ENCODE data around the gene MCHR1. TPM values are rescaled to one million over a fixed set of nuclear protein-coding genes. Genes with fewer than 3 reads are reported as not detected.

MCHR1 gene
- polyA plus RNA-seq, 1 donor (not counting 4 experiments of a cell fraction or from before 2014, with no cell fraction given): 0.12 TPM

GRCh38 chr22:40707154-40707553, 27.9 kb downstream of the MCHR1 start:
- DNase-seq (ENCODE audit: low read depth, low spot score) (no peak), FAIRE-seq (no peak)
- H2AFZ ChIP-seq (ENCODE audit: control insufficient read depth, low read length): no peak overlapping the region
- peaks cover 16% of the 10 kb centered on the region for H3K4me1 ChIP-seq (ENCODE audit: control insufficient read depth, extremely low read depth, insufficient read depth, low read length)
- H3K9me3 ChIP-seq (ENCODE audit: control insufficient read depth, low read depth, low read length): no peaks in the 10 kb centered on the region
- H3K4me2 ChIP-seq (ENCODE audit: control insufficient read depth, extremely low read depth, insufficient read depth, low read depth, low read length): no peak overlapping the region
- no peaks in the 10 kb centered on the region for H3K9me1 ChIP-seq (ENCODE audit: control insufficient read depth, extremely low read depth, insufficient read depth, low read length)
- no peak overlapping the region for H3K9ac ChIP-seq (ENCODE audit: control insufficient read depth, extremely low read depth, insufficient read depth, low read length)
- H3K36me3 ChIP-seq (ENCODE audit: control insufficient read depth in 2 of 2, extremely low read depth in 1 of 2, insufficient read depth in 2 of 2, low read length in 2 of 2): no peaks in the 10 kb centered on the region
- H3K4me3 ChIP-seq (ENCODE audit: control insufficient read depth in 2 of 3, extremely low read depth in 1 of 3, insufficient read depth in 2 of 3, low read depth in 1 of 3, low read length in 3 of 3): no peak overlapping the region
- dilution Hi-C loops (cut with MboI; ENCODE audit: extremely low pct_ligation_motif_present, low sequenced_read_pairs): no loop called here
- H3K27ac ChIP-seq (ENCODE audit: control insufficient read depth, insufficient read depth, low read length): no peak overlapping the region
- TF ChIP-seq EZH2 (IDR thresholded peaks at IDR 0.05; ENCODE audit: low read length): no peak
- TF ChIP-seq CTCF (optimal IDR thresholded peaks at IDR 0.05 in 1 of 3, IDR thresholded peaks at IDR 0.05 in 1 of 3, conservative IDR thresholded peaks at IDR 0.05 in 1 of 3; ENCODE audit: extremely low read depth in 1 of 3, insufficient read depth in 2 of 3, low read length in 3 of 3): no peak
- H3K27me3 ChIP-seq (ENCODE audit: control insufficient read depth, extremely low read depth, insufficient read depth, low read length): no peaks in the 10 kb centered on the region
- no peaks in the 10 kb centered on the region for H3K79me2 ChIP-seq (ENCODE audit: control insufficient read depth, insufficient read depth, low read length)
- no peaks in the 10 kb centered on the region for H4K20me1 ChIP-seq (ENCODE audit: control insufficient read depth, extremely low read depth, insufficient read depth, low read length)

GRCh38 chr22:40708177-40708576, 28.9 kb downstream of the MCHR1 start:
- peaks cover 16% of the 10 kb centered on the region for H3K4me1 ChIP-seq (ENCODE audit: control insufficient read depth, extremely low read depth, insufficient read depth, low read length)
- H3K4me3 ChIP-seq (ENCODE audit: control insufficient read depth in 2 of 3, extremely low read depth in 1 of 3, insufficient read depth in 2 of 3, low read depth in 1 of 3, low read length in 3 of 3): no peak overlapping the region
- H3K27me3 ChIP-seq (ENCODE audit: control insufficient read depth, extremely low read depth, insufficient read depth, low read length): no peaks in the 10 kb centered on the region
- dilution Hi-C loops (cut with MboI; ENCODE audit: extremely low pct_ligation_motif_present, low sequenced_read_pairs): no loop called here
- no peaks in the 10 kb centered on the region for H4K20me1 ChIP-seq (ENCODE audit: control insufficient read depth, extremely low read depth, insufficient read depth, low read length)
- no peaks in the 10 kb centered on the region for H3K36me3 ChIP-seq (ENCODE audit: control insufficient read depth in 2 of 2, extremely low read depth in 1 of 2, insufficient read depth in 2 of 2, low read length in 2 of 2)
- no peaks in the 10 kb centered on the region for H3K9me1 ChIP-seq (ENCODE audit: control insufficient read depth, extremely low read depth, insufficient read depth, low read length)
- no peak overlapping the region for H3K4me2 ChIP-seq (ENCODE audit: control insufficient read depth, extremely low read depth, insufficient read depth, low read depth, low read length)
- no peak overlapping the region for H3K9ac ChIP-seq (ENCODE audit: control insufficient read depth, extremely low read depth, insufficient read depth, low read length)
- no peaks in the 10 kb centered on the region for H3K79me2 ChIP-seq (ENCODE audit: control insufficient read depth, insufficient read depth, low read length)
- DNase-seq (ENCODE audit: low read depth, low spot score) (no peak), FAIRE-seq (no peak)
- TF ChIP-seq EZH2 (IDR thresholded peaks at IDR 0.05; ENCODE audit: low read length) (no peak), CTCF (optimal IDR thresholded peaks at IDR 0.05 in 1 of 3, IDR thresholded peaks at IDR 0.05 in 1 of 3, conservative IDR thresholded peaks at IDR 0.05 in 1 of 3; ENCODE audit: extremely low read depth in 1 of 3, insufficient read depth in 2 of 3, low read length in 3 of 3) (no peak)
- H3K9me3 ChIP-seq (ENCODE audit: control insufficient read depth, low read depth, low read length): no peaks in the 10 kb centered on the region
- H3K27ac ChIP-seq (ENCODE audit: control insufficient read depth, insufficient read depth, low read length): no peak overlapping the region
- H2AFZ ChIP-seq (ENCODE audit: control insufficient read depth, low read length): no peak overlapping the region

Data from keratinocyte (primary cell).